Measurements from ENCODE around the gene ANKRD34A. TPM values are rescaled to one million over a fixed set of nuclear protein-coding genes. Genes with fewer than 3 reads are reported as not detected.
"Not testable (repeated sequence)": the region's sequence is repeated elsewhere in the genome, so short reads cannot be mapped to it uniquely, and the experiment has no call there.

Gene ANKRD34A
- total RNA-seq, 1 experiment from 2014 or later: 0.74 TPM

GRCh38 chr1:145957443-145958319, 6.7 kb downstream of the ANKRD34A start, which contains the start of gene LIX1L:
TSS of gene LIX1L (minus strand) at chr1:145958017. CDS start at chr1:145957927, 90 bp downstream.
- in situ Hi-C loops (cut with HindIII; ENCODE audit: low pct_unique_long_range_greater_than_20kb, low sequenced_read_pairs): no loop called here
- peak; percentile 96 for DNase-seq (ENCODE audit: low read depth)

- in situ Hi-C loops (cut with HindIII; ENCODE audit: low pct_unique_long_range_greater_than_20kb, low sequenced_read_pairs): no loop called here
Observed at GRCh38 chr1:145956781-145957442, 7.5 kb downstream of the ANKRD34A start.

GRCh38 chr1:145956361-145956760, 8.0 kb downstream of the ANKRD34A start:
- in situ Hi-C loops (cut with HindIII; ENCODE audit: low pct_unique_long_range_greater_than_20kb, low sequenced_read_pairs): no loop called here
- no peak for DNase-seq (ENCODE audit: low read depth)

More at GRCh38 chr1:145956781-145957442, 7.5 kb downstream of the ANKRD34A start:
- DNase-seq (ENCODE audit: low read depth): no peak

- in situ Hi-C loops (cut with HindIII; ENCODE audit: low pct_unique_long_range_greater_than_20kb, low sequenced_read_pairs): no loop called here
- DNase-seq (ENCODE audit: low read depth): no peak
Observed at GRCh38 chr1:145955436-145955835, 8.9 kb downstream of the ANKRD34A start.

- in situ Hi-C loops (cut with HindIII; ENCODE audit: low pct_unique_long_range_greater_than_20kb, low sequenced_read_pairs): no loop called here
- DNase-seq (ENCODE audit: low read depth): no peak
Observed at GRCh38 chr1:145953861-145954260, 10.5 kb downstream of the ANKRD34A start.

- DNase-seq (ENCODE audit: low read depth): no peak
- in situ Hi-C loops (cut with HindIII; ENCODE audit: low pct_unique_long_range_greater_than_20kb, low sequenced_read_pairs): no loop called here
Observed at GRCh38 chr1:145952903-145953302, 11.5 kb downstream of the ANKRD34A start.

GRCh38 chr1:145951526-145951925, 12.8 kb downstream of the ANKRD34A start:
- no peak for DNase-seq (ENCODE audit: low read depth)
- in situ Hi-C loops (cut with HindIII; ENCODE audit: low pct_unique_long_range_greater_than_20kb, low sequenced_read_pairs): no loop called here

- no peak for DNase-seq (ENCODE audit: low read depth)
- in situ Hi-C loops (cut with HindIII; ENCODE audit: low pct_unique_long_range_greater_than_20kb, low sequenced_read_pairs): no loop called here
Observed at GRCh38 chr1:145949219-145949618, 15.2 kb downstream of the ANKRD34A start.

- in situ Hi-C loops (cut with HindIII; ENCODE audit: low pct_unique_long_range_greater_than_20kb, low sequenced_read_pairs): no loop called here
- DNase-seq (ENCODE audit: low read depth): no peak
Observed at GRCh38 chr1:145947551-145947950, 16.8 kb downstream of the ANKRD34A start.

GRCh38 chr1:145946477-145946986, 17.8 kb downstream of the ANKRD34A start:
- in situ Hi-C loops (cut with HindIII; ENCODE audit: low pct_unique_long_range_greater_than_20kb, low sequenced_read_pairs): no loop called here
- no peak for DNase-seq (ENCODE audit: low read depth)

- DNase-seq (ENCODE audit: low read depth): no peak
- in situ Hi-C loops (cut with HindIII; ENCODE audit: low pct_unique_long_range_greater_than_20kb, low sequenced_read_pairs): no loop called here
Observed at GRCh38 chr1:145944532-145944931, 19.8 kb downstream of the ANKRD34A start.

GRCh38 chr1:145942871-145943270, 21.5 kb downstream of the ANKRD34A start:
- DNase-seq (ENCODE audit: low read depth): no peak
- in situ Hi-C loops (cut with HindIII; ENCODE audit: low pct_unique_long_range_greater_than_20kb, low sequenced_read_pairs): no loop called here

- DNase-seq (ENCODE audit: low read depth): no peak
- in situ Hi-C loops (cut with HindIII; ENCODE audit: low pct_unique_long_range_greater_than_20kb, low sequenced_read_pairs): no loop called here
Observed at GRCh38 chr1:145942405-145942804, 22.0 kb downstream of the ANKRD34A start.

GRCh38 chr1:145937436-145937835, 26.9 kb downstream of the ANKRD34A start:
- DNase-seq (ENCODE audit: low read depth): no peak
- in situ Hi-C loops (cut with HindIII; ENCODE audit: low pct_unique_long_range_greater_than_20kb, low sequenced_read_pairs): no loop called here

- in situ Hi-C loops (cut with HindIII; ENCODE audit: low pct_unique_long_range_greater_than_20kb, low sequenced_read_pairs): no loop called here
- no peak for DNase-seq (ENCODE audit: low read depth)
Observed at GRCh38 chr1:145936247-145936646, 28.1 kb downstream of the ANKRD34A start.

- in situ Hi-C loops (cut with HindIII; ENCODE audit: low pct_unique_long_range_greater_than_20kb, low sequenced_read_pairs): no loop called here
- DNase-seq (ENCODE audit: low read depth): no peak
Observed at GRCh38 chr1:145935708-145936107, 28.7 kb downstream of the ANKRD34A start.

GRCh38 chr1:145932522-145933009, 31.8 kb downstream of the ANKRD34A start:
- DNase-seq (ENCODE audit: low read depth); in situ Hi-C loops (cut with HindIII; ENCODE audit: low pct_unique_long_range_greater_than_20kb, low sequenced_read_pairs): not testable (repeated sequence)

- in situ Hi-C loops (cut with HindIII; ENCODE audit: low pct_unique_long_range_greater_than_20kb, low sequenced_read_pairs): no loop called here
- peak; percentile 8 for DNase-seq (ENCODE audit: low read depth)
Observed at GRCh38 chr1:145927916-145928643, 36.3 kb downstream of the ANKRD34A start.
